ENCODE results near the gene PCDH10.

PCDH10 gene

GRCh38 chr4:133150486-133151340, 1.6 kb downstream of the PCDH10 start:
- no peak for DNase-seq (ENCODE audit: low read depth, low spot score)

GRCh38 chr4:133151341-133151690, 2.2 kb downstream of the PCDH10 start:
- DNase-seq (ENCODE audit: low read depth, low spot score) = no peak

GRCh38 chr4:133151691-133152329, 2.7 kb downstream of the PCDH10 start:
- DNase-seq (ENCODE audit: low read depth, low spot score) = no peak

GRCh38 chr4:133152330-133152821, 3.3 kb downstream of the PCDH10 start:
- no peak for DNase-seq (ENCODE audit: low read depth, low spot score)

- no peak for DNase-seq (ENCODE audit: low read depth, low spot score)
Measured at GRCh38 chr4:133152831-133153481, 3.9 kb downstream of the PCDH10 start.

- DNase-seq (ENCODE audit: low read depth, low spot score) = no peak
Measured at GRCh38 chr4:133154725-133155124, 5.6 kb downstream of the PCDH10 start.

- DNase-seq (ENCODE audit: low read depth, low spot score) = no peak
Measured at GRCh38 chr4:133156096-133156495, 7.0 kb downstream of the PCDH10 start.

GRCh38 chr4:133156556-133156955, 7.5 kb downstream of the PCDH10 start:
- no peak for DNase-seq (ENCODE audit: low read depth, low spot score)

GRCh38 chr4:133157460-133158160, 8.5 kb downstream of the PCDH10 start:
- no peak for DNase-seq (ENCODE audit: low read depth, low spot score)

GRCh38 chr4:133160853-133161252, 11.8 kb downstream of the PCDH10 start:
- no peak for DNase-seq (ENCODE audit: low read depth, low spot score)

- no peak for DNase-seq (ENCODE audit: low read depth, low spot score)
Measured at GRCh38 chr4:133161570-133162295, 12.6 kb downstream of the PCDH10 start.

GRCh38 chr4:133162941-133163340, 13.8 kb downstream of the PCDH10 start:
- DNase-seq (ENCODE audit: low read depth, low spot score) = no peak

- no peak for DNase-seq (ENCODE audit: low read depth, low spot score)
Measured at GRCh38 chr4:133178956-133179355, 29.9 kb downstream of the PCDH10 start.

- DNase-seq (ENCODE audit: low read depth, low spot score) = no peak
Measured at GRCh38 chr4:133186210-133186609, 37.1 kb downstream of the PCDH10 start.

GRCh38 chr4:133186845-133187244, 37.8 kb downstream of the PCDH10 start:
- DNase-seq (ENCODE audit: low read depth, low spot score) = no peak

- no peak for DNase-seq (ENCODE audit: low read depth, low spot score)
Measured at GRCh38 chr4:133188433-133189146, 39.5 kb downstream of the PCDH10 start.

- DNase-seq (ENCODE audit: low read depth, low spot score) = no peak
Measured at GRCh38 chr4:133189147-133189517, 40.0 kb downstream of the PCDH10 start.

- DNase-seq (ENCODE audit: low read depth, low spot score) = no peak
Measured at GRCh38 chr4:133190098-133190497, 41.0 kb downstream of the PCDH10 start.

GRCh38 chr4:133208694-133209285, 59.7 kb downstream of the PCDH10 start:
- DNase-seq (ENCODE audit: low read depth, low spot score) = no peak

GRCh38 chr4:133233922-133234321, 84.8 kb downstream of the PCDH10 start:
- DNase-seq (ENCODE audit: low read depth, low spot score) = no peak

Measured in brain pericyte (primary cell).